Stimulated activated CD4-positive, alpha-beta T cell treated with anti-CD3 and anti-CD28 coated beads, TNF-alpha, amount 100 ng/mL, for 24 hours (primary cell): ENCODE data around the gene NLN.
A peak's percentile ranks its signal among the peaks of the same experiment; 100 is the strongest.
"Not testable (repeated sequence)": the region's sequence is repeated elsewhere in the genome, so short reads cannot be mapped to it uniquely, and the experiment has no call there.

Experiments used
- DNase-seq, 3 experiments: peaks; one replicate each; pipeline ENCODE4 v3.0.0-alpha.2; 2020; ENCODE audit warnings: low read depth in 3 of 3

Gene NLN

GRCh38 chr5:65772963-65773362 lies 51.0 kb downstream of the NLN start:
- DNase-seq, result not testable (repeated sequence)

GRCh38 chr5:65774346-65774745 lies 52.3 kb downstream of the NLN start:
- DNase-seq, result no peak

DNA sequence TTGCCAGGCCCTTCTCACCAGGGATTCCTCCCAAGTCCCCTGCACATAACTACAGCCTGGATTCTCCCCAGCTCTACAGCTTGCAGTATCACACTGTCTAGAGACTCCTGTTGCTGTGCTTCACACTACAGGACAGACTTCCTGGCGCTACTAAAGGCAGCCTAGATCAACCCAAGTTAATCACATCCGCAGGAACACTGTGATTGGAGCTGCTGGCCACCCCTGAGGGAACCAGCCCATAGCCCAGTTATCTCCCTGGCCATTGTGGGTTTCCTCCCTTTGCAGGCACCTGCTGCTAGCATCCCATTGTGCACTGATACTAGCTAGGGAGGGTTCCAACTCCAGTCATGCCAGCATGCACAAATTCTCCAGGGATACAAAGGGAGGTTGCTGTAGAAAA lies 53.5 kb downstream of the NLN start:
- DNase-seq, result no peak

GRCh38 chr5:65776441-65777141 lies 54.6 kb downstream of the NLN start:
- no peak for DNase-seq

DNA sequence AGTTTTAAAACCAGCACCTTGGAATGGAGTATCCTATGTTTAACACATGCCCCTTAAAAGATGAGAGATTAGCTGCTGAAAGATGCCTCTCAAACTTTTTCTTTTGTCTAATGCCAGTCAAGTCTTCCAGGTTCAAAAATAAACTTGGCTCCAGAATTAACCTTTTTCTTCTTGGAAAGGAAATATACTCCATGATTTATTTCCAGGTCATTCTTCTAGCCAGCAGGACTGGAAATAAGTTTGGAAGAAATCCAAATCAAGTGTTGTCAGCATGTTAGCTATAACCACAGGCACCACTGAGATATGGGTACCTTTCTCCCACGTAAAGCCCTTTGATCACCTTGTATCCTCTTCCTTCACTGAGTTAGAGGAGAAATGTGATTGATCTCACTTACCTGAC lies 56.1 kb downstream of the NLN start:
- DNase-seq, result no peak

GRCh38 chr5:65779643-65780042 lies 57.6 kb downstream of the NLN start:
- DNase-seq, result no peak

DNA sequence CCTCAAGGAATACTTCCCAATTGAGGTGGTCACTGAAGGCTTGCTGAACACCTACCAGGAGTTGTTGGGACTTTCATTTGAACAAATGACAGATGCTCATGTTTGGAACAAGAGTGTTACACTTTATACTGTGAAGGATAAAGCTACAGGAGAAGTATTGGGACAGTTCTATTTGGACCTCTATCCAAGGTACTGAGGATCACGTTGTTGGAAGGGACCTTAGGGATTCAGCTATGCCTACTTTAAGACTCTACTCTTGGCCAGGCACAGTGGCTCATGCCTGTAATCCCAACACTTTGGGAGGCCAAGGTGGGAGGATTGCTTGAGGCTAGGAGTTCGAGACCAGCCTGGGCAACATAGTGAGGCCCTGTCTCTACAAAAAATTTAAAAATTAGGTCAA lies 66.3 kb downstream of the NLN start:
- DNase-seq, result not testable (repeated sequence)

DNA sequence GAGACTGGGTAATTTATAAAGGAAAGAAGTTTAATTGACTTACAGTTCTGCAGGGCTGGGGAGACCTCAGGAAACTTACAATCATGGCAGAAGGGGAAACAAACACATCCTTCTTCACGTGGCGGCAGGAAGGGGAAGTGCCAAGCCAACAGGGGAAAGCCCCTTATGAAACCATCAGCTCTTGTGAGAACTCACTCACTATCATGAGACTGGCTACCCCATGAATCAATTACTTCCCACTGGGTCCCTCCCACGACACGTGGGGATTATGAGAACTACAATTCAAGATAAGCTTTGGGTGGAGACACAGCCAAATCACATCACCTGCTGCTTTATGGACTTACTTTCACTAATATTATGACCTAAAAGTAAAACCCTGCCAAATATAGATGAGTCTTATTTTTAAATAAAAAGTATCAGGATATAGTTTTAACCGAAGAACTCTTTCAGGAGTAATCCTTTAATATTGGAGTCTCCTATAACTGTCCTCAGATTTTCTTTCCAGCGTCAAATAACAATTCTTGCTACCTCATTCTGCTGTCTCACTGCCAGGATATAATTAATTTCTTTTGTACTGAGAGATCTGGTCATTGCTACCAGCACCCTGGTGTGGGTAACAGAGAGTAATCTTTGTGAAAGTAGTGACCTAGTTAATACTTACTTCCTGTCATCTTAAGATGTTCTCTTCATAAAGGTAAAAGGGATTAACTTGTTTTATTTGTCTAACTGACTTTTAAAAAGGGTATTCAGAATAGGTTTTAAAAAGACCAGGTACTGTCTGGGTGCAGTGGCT lies 68.6 kb downstream of the NLN start:
- DNase-seq, result peak in 2 of 3 experiments; percentile 18 to 32

DNA sequence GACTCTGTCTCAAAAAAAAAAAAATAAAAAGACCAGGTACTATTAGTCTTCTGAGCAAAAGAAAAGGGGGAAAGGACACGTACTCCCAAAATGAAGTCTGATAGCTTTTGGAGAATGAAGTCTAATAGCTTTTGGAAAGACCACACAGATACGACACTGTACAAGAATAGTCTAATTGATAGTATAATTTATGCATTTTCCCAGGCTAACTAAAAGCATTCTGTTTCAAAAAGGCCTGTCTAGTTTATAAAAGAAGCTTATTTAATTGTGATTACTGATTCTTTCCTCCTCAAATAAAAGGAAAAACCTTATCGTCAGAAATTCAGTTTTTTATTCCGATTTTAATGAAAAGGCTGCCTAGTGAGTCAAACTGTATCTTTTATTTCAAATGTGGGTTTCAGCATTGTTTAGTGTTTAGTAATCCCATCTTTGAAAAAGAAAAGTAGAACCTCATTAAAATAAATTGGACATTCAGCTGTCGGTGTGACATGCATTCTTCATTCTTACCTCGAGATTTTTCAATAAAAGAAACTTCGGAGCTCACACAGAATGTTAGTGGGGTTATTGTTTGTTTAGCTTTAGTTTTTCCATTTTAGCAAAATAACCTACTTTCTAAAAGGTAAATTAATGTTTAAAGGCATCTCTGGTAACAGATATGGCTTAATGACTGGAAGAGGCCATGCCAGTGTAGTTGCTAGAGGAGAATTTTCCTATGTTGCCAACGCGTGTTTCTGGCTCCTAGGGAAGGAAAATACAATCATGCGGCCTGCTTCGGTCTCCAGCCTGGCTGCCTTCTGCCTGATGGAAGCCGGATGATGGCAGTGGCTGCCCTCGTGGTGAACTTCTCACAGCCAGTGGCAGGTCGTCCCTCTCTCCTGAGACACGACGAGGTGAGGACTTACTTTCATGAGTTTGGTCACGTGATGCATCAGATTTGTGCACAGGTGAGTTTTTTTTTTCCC lies 70.0 kb downstream of the NLN start:
- no peak for DNase-seq

DNA sequence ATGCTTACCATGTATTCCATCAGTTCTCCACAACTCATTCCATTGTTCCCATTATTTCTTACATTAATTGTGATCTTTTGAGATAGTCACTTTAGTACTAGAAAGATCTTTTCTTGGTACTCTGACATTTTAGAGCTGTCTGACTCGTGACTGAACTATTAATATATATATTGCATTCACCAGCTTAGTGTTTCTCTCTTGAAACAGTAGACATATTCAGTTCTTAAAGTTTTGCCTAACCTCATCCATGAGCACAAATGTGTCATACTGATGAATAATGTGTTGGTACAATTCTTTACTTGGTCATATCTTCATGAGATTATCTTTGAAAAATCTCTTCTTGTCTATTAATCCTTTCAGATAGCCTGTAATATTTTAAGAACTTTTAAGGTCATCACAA lies 74.3 kb downstream of the NLN start:
- DNase-seq, result no peak

GRCh38 chr5:65796751-65797316 lies 74.8 kb downstream of the NLN start:
- no peak for DNase-seq

DNA sequence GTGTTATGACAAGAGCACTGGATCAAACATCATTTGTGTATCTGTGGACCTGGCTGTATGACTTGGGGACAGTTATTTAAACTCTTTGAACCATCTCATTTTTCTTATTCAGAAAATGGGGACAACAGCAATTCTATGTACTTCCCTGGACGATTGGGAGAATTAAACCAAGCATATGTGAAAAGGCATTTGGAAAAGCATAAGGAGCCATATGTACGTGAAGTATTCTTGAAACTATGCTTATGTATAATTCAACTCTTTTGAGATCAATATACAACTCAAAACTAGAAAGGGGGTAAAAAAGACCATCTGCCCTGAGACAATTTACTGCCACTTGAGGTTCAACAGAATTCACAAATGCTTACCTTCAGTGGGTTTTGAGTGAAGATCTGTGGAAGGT lies 75.5 kb downstream of the NLN start:
- no peak for DNase-seq

DNA sequence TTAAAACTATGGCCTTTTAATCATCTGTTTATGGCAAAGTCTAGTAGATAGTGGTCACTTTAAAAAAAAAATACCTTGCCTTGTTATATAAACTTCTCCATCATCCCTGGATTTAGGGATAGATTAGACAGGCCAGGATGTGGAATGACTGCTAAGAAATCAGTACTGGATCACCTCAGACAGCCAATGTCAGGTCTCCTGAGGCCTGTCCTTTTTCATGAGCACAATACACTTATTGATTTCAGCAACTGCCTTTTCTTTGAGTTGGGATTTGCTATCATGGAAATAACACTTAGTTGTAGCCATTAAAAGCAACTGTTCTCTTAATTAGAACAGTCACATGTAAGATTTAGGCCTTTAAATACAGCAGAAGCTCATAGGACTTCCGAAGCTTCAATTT lies 77.9 kb downstream of the NLN start:
- DNase-seq, result no peak

GRCh38 chr5:65800775-65801174 lies 78.8 kb downstream of the NLN start:
- no peak for DNase-seq

- DNase-seq, result no peak
Measured at GRCh38 chr5:65801352-65801783, 79.4 kb downstream of the NLN start.

DNA sequence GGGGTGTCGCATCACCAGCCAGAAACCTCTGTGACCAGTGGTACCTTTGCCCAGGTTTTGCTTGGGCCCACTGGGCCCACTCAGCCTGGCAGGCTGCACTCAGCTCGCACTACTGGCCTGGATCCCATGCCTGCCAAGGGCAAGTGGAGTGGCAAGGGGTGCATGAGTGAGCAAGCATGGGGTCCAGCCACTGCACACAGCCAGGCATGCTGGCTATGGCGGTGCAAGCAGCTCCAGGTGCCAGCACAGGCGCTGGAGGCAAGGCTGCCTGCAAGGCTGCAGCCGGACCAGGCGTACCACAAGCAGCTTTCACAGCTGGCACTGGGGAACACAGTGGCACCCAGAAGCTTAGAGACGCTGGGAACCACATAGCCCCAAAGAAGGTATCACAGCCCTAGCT lies 80.1 kb downstream of the NLN start:
- no peak for DNase-seq

DNA sequence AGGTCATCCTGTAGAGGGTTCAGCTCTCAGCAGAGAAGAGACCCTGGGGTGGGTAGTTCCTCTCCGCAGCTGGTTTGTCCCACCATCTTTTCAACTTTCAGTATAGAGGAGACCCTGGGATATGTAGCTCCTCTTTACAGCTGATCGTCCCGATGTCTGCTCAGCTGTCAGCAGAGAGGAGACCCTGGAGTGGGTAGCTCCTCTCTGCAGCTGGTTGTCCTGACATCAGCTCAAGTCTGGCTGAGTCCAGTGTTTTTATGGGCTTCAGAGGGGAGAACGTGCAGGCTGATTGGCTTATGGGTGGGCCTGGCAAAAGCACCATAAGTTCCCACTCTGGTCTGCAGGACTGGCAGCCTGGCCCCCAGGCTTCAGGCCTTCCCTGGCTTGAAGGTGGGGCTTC lies 80.8 kb downstream of the NLN start:
- DNase-seq, result no peak

DNA sequence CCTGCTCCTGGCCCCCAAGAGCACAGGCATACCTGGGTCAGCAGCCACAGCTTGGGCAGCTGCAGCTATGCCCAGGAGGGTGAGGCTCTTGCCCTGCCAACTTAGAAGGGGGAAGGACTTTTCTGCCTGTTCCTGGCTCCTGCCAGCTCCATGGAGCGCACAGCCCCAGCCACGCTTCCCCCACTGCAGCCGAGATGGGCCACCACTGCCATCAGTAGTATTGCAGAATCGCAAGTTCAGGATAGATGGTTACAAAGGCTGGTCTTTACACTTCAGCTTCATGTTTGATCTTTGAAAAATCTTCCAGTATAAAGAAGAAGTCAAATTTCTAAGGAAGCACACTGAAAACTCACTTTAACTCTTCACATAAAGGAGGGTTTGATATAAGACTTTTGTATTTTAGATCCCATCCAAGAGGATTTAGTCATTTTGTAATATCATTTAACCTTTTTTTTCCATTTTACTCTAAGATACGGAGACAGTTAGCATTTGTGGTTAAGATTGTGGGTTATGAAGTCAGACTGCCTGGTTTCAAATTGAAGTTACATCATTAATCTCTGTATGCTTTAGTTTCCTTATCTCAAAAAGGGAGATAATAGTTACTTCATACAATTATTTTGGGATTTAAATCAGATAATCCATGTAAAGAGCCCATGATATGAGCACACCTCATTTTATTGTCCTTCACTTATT lies 81.8 kb downstream of the NLN start:
- DNase-seq, result peak in 1 of 3 experiments; percentile 4

- no peak for DNase-seq
Measured at GRCh38 chr5:65805089-65805488, 83.1 kb downstream of the NLN start.

GRCh38 chr5:65807494-65807893 lies 85.5 kb downstream of the NLN start:
- DNase-seq, result not testable (repeated sequence)

- no peak for DNase-seq
Measured at GRCh38 chr5:65808251-65808741, 86.3 kb downstream of the NLN start.
